Panc1 (cell line): ENCODE results near the gene STIP1. TPM values are rescaled to one million over a fixed set of nuclear protein-coding genes. Genes with fewer than 3 reads are reported as not detected.
A peak's percentile ranks its signal among the peaks of the same experiment; 100 is the strongest.

Experiments
- ATAC-seq: fragments of 200-7000 bp; cut with Tn5 transposase; 2 replicates; pipeline ENCODE4 v1.9.1; 2020; ENCODE audit warnings: mild to moderate bottlenecking, moderate library complexity
- BruUV-seq: library from RNA; stranded (reverse); fragments of 400-500 nt; replicated peaks from 2 replicates; lab custom pipeline; 2021; lab: Mats Ljungman, UMichigan
- CTCF ChIA-PET: fragments of 300-600 bp; sonication (Branson Sonifier 250); formaldehyde crosslinking; loops from one replicate; lab custom pipeline; 2022; ENCODE audit warnings: antibody characterized with exemption; lab: Charles Lee
- POLR2A ChIA-PET: fragments of 300-600 bp; sonication (Branson Sonifier 250); formaldehyde crosslinking; loops from one replicate; lab custom pipeline; 2022; ENCODE audit warnings: antibody characterized with exemption; lab: Charles Lee
- DNase-seq: peaks from one replicate; pipeline ENCODE4 v3.0.0-alpha.2; 2010; ENCODE audit warnings: low read depth, low spot score
- H3K27ac ChIP-seq: 2 replicates; pipeline ENCODE4 v1.5.1; 2011; ENCODE audit warnings: mild to moderate bottlenecking, low read length, inconsistent platforms
- H3K27me3 ChIP-seq: fragments of 200-500 bp; sonication (Bioruptor generic); 2 replicates; pipeline ENCODE4 v1.6.0; 2014; ENCODE audit warnings: low read length, inconsistent platforms; ENCODE audit not compliant: control insufficient read depth, insufficient read depth
- H3K36me3 ChIP-seq: fragments of 200-500 bp; sonication (Bioruptor generic); 2 replicates; pipeline ENCODE4 v1.5.1; 2014; ENCODE audit warnings: inconsistent platforms, mild to moderate bottlenecking, low read length, moderate library complexity; ENCODE audit not compliant: control insufficient read depth, insufficient read depth
- H3K4me1 ChIP-seq: 2 replicates; pipeline ENCODE4 v1.5.1; 2011; ENCODE audit warnings: inconsistent platforms, mild to moderate bottlenecking, low read length, moderate library complexity; ENCODE audit not compliant: control insufficient read depth, insufficient read depth
- H3K4me3 ChIP-seq, 2 experiments: 2 replicates each; pipeline ENCODE4 v1.5.1; 2011 to 2012; ENCODE audit warnings: low read depth in 2 of 2, low read length in 2 of 2, mild to moderate bottlenecking in 2 of 2, inconsistent platforms in 1 of 2, moderate library complexity in 1 of 2
- H3K9me3 ChIP-seq: fragments of 200-500 bp; sonication (Bioruptor generic); 2 replicates; pipeline ENCODE4 v1.5.1; 2014; ENCODE audit warnings: low read depth, mild to moderate bottlenecking, inconsistent platforms, low read length, moderate library complexity; ENCODE audit not compliant: control insufficient read depth, insufficient read depth
- CTCF ChIP-seq: fragments of 450-650 bp; IDR thresholded peaks from 2 replicates; pipeline ENCODE4 v1.5.1; 2017; ENCODE audit warnings: mild to moderate bottlenecking
- POLR2AphosphoS5 ChIP-seq: IDR thresholded peaks from 2 replicates; pipeline ENCODE4 v1.6.1; 2012; ENCODE audit warnings: mild to moderate bottlenecking, low read depth, low read length, moderate library complexity
- REST ChIP-seq, 2 experiments: IDR thresholded peaks; 2 replicates each; pipeline ENCODE4 v1.6.1; 2011 to 2012; ENCODE audit warnings: low read depth in 2 of 2, control low read depth in 1 of 2, low read length in 1 of 2, mild to moderate bottlenecking in 1 of 2, moderate library complexity in 1 of 2; ENCODE audit not compliant: insufficient read depth in 1 of 2
- SIN3A ChIP-seq: IDR thresholded peaks from 2 replicates; pipeline ENCODE4 v1.6.1; 2012; ENCODE audit warnings: low read depth, mild to moderate bottlenecking, low read length, moderate library complexity, borderline replicate concordance; ENCODE audit not compliant: insufficient read depth
- TCF7L2 ChIP-seq: IDR thresholded peaks from 2 replicates; pipeline ENCODE4 v1.6.1; 2011; ENCODE audit warnings: mild to moderate bottlenecking, low read depth, low read length, inconsistent platforms
- in situ Hi-C: cut with HindIII; loops from 2 replicates; pipeline ENCODE4 v1.10.0; 2016; ENCODE audit warnings: low sequenced_read_pairs, low pct_unique_long_range_greater_than_20kb
- intact Hi-C: fragments of 100-400 bp; cut with micrococcal nuclease; formaldehyde crosslinking; loops from one replicate; pipeline ENCODE4 v1.10.0; 2022; ENCODE audit not compliant: unreplicated experiment
- total RNA-seq: library from RNA; stranded (reverse); gene quantifications from one replicate; pipeline ENCODE4 v1.2.1, GENCODE V29; 2021; ENCODE audit not compliant: unreplicated experiment

STIP1 gene
- total RNA-seq, 1 experiment from 2014 or later, result 344 TPM

GRCh38 chr11:64226507-64227051 lies 40.6 kb downstream of the STIP1 start:
- Histone ChIP-seq H3K27me3 (no peaks in the 10 kb centered on the region), H3K4me1 (peaks cover 23% of the 10 kb centered on the region), H3K36me3 (peaks cover 2% of the 10 kb centered on the region), H3K9me3 (no peaks in the 10 kb centered on the region), H3K27ac (peak overlapping the region; percentile 90), H3K4me3 (peak overlapping the region; percentile 76 to 86)
- intact Hi-C loops (no loop called here), in situ Hi-C loops (no loop called here)
- ChIA-PET POLR2A (interaction anchor here (0.6 kb wide), 2 partner anchors 48 to 64 kb away, joined by 4 to 5 read pairs; no protein-coding TSS in a partner anchor), CTCF (no interaction called here)
- no peak for DNase-seq
- BruUV-seq, result TSS peak; percentile 88
- TF ChIP-seq SIN3A, result no peak; the same call in 1 of the 2 replicates
- TF ChIP-seq REST (IDR thresholded peaks at IDR 0.05; ENCODE audit: insufficient read depth in 1 of 2, low read depth in 2 of 2, low read length in 1 of 2), result no peak
- no peak for TF ChIP-seq CTCF
- TF ChIP-seq POLR2AphosphoS5, result no peak
- no peak for TF ChIP-seq TCF7L2
- ATAC-seq, result peak; percentile 56

GRCh38 chr11:64227405-64227956 lies 41.5 kb downstream of the STIP1 start:
- in situ Hi-C loops (no loop called here), intact Hi-C loops (no loop called here)
- H3K36me3 ChIP-seq, result peaks cover 2% of the 10 kb centered on the region
- ATAC-seq, result no peak
- no peaks in the 10 kb centered on the region for H3K27me3 ChIP-seq
- no peak for DNase-seq
- BruUV-seq, result no TSS peak
- no peaks in the 10 kb centered on the region for H3K9me3 ChIP-seq
- ChIA-PET POLR2A (interaction anchor here (0.6 to 0.8 kb wide), 2 partner anchors 14 to 47 kb away, joined by 4 to 9 read pairs; no protein-coding TSS in a partner anchor), CTCF (interaction anchor here (0.6 kb wide), 1 partner anchor 23 kb away, joined by 5 read pairs; no protein-coding TSS in a partner anchor)
- peaks cover 32% of the 10 kb centered on the region for H3K4me1 ChIP-seq
- H3K4me3 ChIP-seq, result peak overlapping the region; percentile 76 to 86
- TF ChIP-seq POLR2AphosphoS5, result no peak
- TF ChIP-seq TCF7L2, result no peak
- TF ChIP-seq CTCF, result no peak
- TF ChIP-seq REST (IDR thresholded peaks at IDR 0.05; ENCODE audit: insufficient read depth in 1 of 2, low read depth in 2 of 2, low read length in 1 of 2), result no peak
- no peak for TF ChIP-seq SIN3A
- H3K27ac ChIP-seq, result peak overlapping the region; percentile 90
